Sigmoid colon (tissue), 7 donors: ENCODE measurements around the gene PLCG1. TPM values are rescaled to one million over a fixed set of nuclear protein-coding genes. Genes with fewer than 3 reads are reported as not detected.

Source experiments
- DNase-seq: peaks from one replicate; pipeline ENCODE4 v3.0.0-alpha.2; 2019
- H3K27ac ChIP-seq, 4 donors: fragments of 200-600 bp; sonication (generic); one replicate each; pipeline ENCODE4 v1.5.1; 2016 to 2019; ENCODE audit warnings: mild to moderate bottlenecking in 1 of 4
- H3K27me3 ChIP-seq, 3 donors: fragments of 200-600 bp; sonication (generic); one replicate each; pipeline ENCODE4 v1.5.1; 2019; ENCODE audit warnings: mild to moderate bottlenecking in 1 of 3
- H3K36me3 ChIP-seq, 4 donors: fragments of 200-600 bp; sonication (generic); one replicate each; pipeline ENCODE4 v1.5.1; 2016 to 2019
- H3K4me1 ChIP-seq, 4 donors: fragments of 200-600 bp; sonication (generic); one replicate each; pipeline ENCODE4 v1.5.1; 2017 to 2019
- H3K4me3 ChIP-seq, 4 donors: fragments of 200-600 bp; sonication (generic); one replicate each; pipeline ENCODE4 v1.5.1; 2017 to 2019; ENCODE audit warnings: mild to moderate bottlenecking in 2 of 4, moderate library complexity in 1 of 4
- H3K9me3 ChIP-seq, 4 donors: fragments of 200-600 bp in 3 of 4; sonication (generic) in 3 of 4; one replicate each; pipeline versions ENCODE4 v1.5.1 to v1.6.1; 2013 to 2019
- EP300 ChIP-seq, 4 donors: sonication (generic); formaldehyde crosslinking; IDR thresholded peaks; one replicate each; pipeline ENCODE4 v1.6.1; 2017; ENCODE audit warnings: antibody characterized with exemption in 4 of 4
- POLR2A ChIP-seq, 2 donors: fragments of 450-650 bp; IDR thresholded peaks; one replicate each; pipeline ENCODE4 v1.6.1; 2016; ENCODE audit warnings: antibody characterized with exemption in 2 of 2, mild to moderate bottlenecking in 2 of 2, moderate library complexity in 2 of 2
- POLR2AphosphoS5 ChIP-seq, 4 donors: sonication (generic); formaldehyde crosslinking; IDR thresholded peaks; one replicate each; pipeline ENCODE4 v1.6.1; 2017; ENCODE audit warnings: antibody characterized with exemption in 4 of 4
- WGBS, 2 donors: extraction: QIAGEN DNeasy Blood & Tissue Kit; methylation state at CpG; one replicate each; pipeline ENCODE4 v1.1.7; 2013; 5-methylcytosine and 5-hydroxymethylcytosine counted together
- intact Hi-C: fragments of 100-400 bp; cut with DNase I; formaldehyde crosslinking; loops from one replicate; pipeline ENCODE4 v1.15.1; 2023
- polyA plus RNA-seq, 3 donors: library from polyadenylated mRNA; stranded (reverse); fragments of 200-250 nt; gene quantifications; one replicate each; pipeline ENCODE4 v1.2.3, GENCODE V29; 2013
- total RNA-seq, 4 donors: library from RNA; depleted of rRNA; stranded (reverse); fragments of >200 nt; gene quantifications; one replicate each; pipeline ENCODE4 v1.1.0, GENCODE V29; 2016
- TF ChIP-seq, protein P1 (sequence below), 4 experiments: fragments of 450-650 bp in 3 of 4; fragments of 200-600 bp in 1 of 4; IDR thresholded peaks; one replicate each; pipeline ENCODE4 v1.5.1; 2016 to 2019; ENCODE audit warnings: antibody characterized with exemption in 4 of 4, mild to moderate bottlenecking in 3 of 4, moderate library complexity in 2 of 4
- donor health status: healthy with polysubstance abuse.
- donor health status: Bipolar disorder and iron deficiency.
- donor health status: healthy.

Gene PLCG1
- total and polyA plus RNA-seq, 7 donors = 9.9 to 152 (median 55.1) TPM

GRCh38 chr20:41159547-41159946 lies 22.2 kb downstream of the PLCG1 start:
- Histone ChIP-seq H3K4me3 (no peak overlapping the region), H3K36me3 (peaks cover 15 to 35% (median 29%) of the 10 kb centered on the region in 4 donors), H3K4me1 (peaks cover 0 to 22% (median 7%) of the 10 kb centered on the region in 4 donors), H3K27me3 (no peaks in the 10 kb centered on the region), H3K27ac (no peak overlapping the region), H3K9me3 (no peaks in the 10 kb centered on the region)
- no peak for DNase-seq
- TF ChIP-seq, protein P1, sequence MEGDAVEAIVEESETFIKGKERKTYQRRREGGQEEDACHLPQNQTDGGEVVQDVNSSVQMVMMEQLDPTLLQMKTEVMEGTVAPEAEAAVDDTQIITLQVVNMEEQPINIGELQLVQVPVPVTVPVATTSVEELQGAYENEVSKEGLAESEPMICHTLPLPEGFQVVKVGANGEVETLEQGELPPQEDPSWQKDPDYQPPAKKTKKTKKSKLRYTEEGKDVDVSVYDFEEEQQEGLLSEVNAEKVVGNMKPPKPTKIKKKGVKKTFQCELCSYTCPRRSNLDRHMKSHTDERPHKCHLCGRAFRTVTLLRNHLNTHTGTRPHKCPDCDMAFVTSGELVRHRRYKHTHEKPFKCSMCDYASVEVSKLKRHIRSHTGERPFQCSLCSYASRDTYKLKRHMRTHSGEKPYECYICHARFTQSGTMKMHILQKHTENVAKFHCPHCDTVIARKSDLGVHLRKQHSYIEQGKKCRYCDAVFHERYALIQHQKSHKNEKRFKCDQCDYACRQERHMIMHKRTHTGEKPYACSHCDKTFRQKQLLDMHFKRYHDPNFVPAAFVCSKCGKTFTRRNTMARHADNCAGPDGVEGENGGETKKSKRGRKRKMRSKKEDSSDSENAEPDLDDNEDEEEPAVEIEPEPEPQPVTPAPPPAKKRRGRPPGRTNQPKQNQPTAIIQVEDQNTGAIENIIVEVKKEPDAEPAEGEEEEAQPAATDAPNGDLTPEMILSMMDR (IDR thresholded peaks at IDR 0.05) = no peak
- TF ChIP-seq POLR2A (IDR thresholded peaks at IDR 0.05) (no peak), EP300 (IDR thresholded peaks at IDR 0.05) (no peak), POLR2AphosphoS5 (IDR thresholded peaks at IDR 0.05) (no peak)
- 92 to 94% methylated on average over 10 of the region's 10 CpGs for WGBS, 2 donors
- intact Hi-C loops = no loop called here

DNA sequence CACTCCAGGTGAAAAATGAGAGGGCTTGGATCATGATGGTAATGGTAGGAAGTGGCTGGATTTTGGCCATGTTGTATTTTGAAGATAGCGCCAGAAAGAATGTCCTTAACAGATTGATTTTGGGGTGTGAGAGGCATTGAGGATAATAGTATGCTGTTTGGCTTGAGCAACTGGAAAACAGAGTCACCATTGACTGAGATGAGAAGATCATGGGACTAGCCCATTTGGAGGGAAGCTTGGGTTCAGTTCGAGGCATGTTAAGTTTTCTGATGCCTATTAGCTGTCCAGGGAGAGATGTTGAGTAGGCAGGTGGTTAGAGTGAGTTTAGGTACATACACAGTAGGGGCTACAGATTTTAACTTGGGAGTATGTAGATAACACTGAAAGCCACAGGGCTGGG lies 23.3 kb downstream of the PLCG1 start:
- Histone ChIP-seq H3K9me3 (no peaks in the 10 kb centered on the region), H3K4me3 (no peak overlapping the region), H3K27me3 (no peaks in the 10 kb centered on the region), H3K36me3 (peaks cover 26 to 46% (median 40%) of the 10 kb centered on the region in 4 donors), H3K4me1 (peaks cover 0 to 11% (median 1%) of the 10 kb centered on the region in 4 donors), H3K27ac (no peak overlapping the region)
- TF ChIP-seq EP300 (IDR thresholded peaks at IDR 0.05) = no peak
- TF ChIP-seq POLR2AphosphoS5 (IDR thresholded peaks at IDR 0.05) = no peak
- no peak for TF ChIP-seq POLR2A (IDR thresholded peaks at IDR 0.05)
- TF ChIP-seq, protein P1 (IDR thresholded peaks at IDR 0.05) = no peak
- intact Hi-C loops = no loop called here
- 90 to 94% methylated on average over 2 of the region's 2 CpGs for WGBS, 2 donors
- DNase-seq = no peak

GRCh38 chr20:41161886-41162285 lies 24.5 kb downstream of the PLCG1 start:
- Histone ChIP-seq H3K36me3 (peaks cover 38 to 58% (median 52%) of the 10 kb centered on the region in 4 donors), H3K4me3 (no peak overlapping the region), H3K27ac (peak overlapping the region in 1 of 4 donors; percentile 11), H3K4me1 (peaks cover 0 to 5% (median 0%) of the 10 kb centered on the region in 4 donors), H3K9me3 (no peaks in the 10 kb centered on the region), H3K27me3 (no peaks in the 10 kb centered on the region)
- WGBS, 2 donors = 44 to 69% methylated on average over 1 of the region's 1 CpG
- TF ChIP-seq, protein P1 (IDR thresholded peaks at IDR 0.05) = no peak
- TF ChIP-seq POLR2AphosphoS5 (IDR thresholded peaks at IDR 0.05) (no peak), POLR2A (IDR thresholded peaks at IDR 0.05) (no peak), EP300 (IDR thresholded peaks at IDR 0.05) (no peak)
- no peak for DNase-seq
- intact Hi-C loops = no loop called here

GRCh38 chr20:41162396-41162795 lies 25.1 kb downstream of the PLCG1 start:
- Histone ChIP-seq H3K27me3 (no peaks in the 10 kb centered on the region), H3K4me3 (no peak overlapping the region), H3K4me1 (peaks cover 0 to 3% (median 0%) of the 10 kb centered on the region in 4 donors), H3K9me3 (no peaks in the 10 kb centered on the region), H3K36me3 (peaks cover 41 to 63% (median 55%) of the 10 kb centered on the region in 4 donors), H3K27ac (peak overlapping the region in 1 of 4 donors; percentile 11)
- no peak for DNase-seq
- TF ChIP-seq EP300 (IDR thresholded peaks at IDR 0.05) = no peak
- TF ChIP-seq POLR2AphosphoS5 (IDR thresholded peaks at IDR 0.05) = peak in 1 of 4 donors; percentile 2
- 95 to 98% methylated on average over 11 of the region's 11 CpGs for whole genome bisulfite sequencing, 2 donors
- intact Hi-C loops = no loop called here

DNA sequence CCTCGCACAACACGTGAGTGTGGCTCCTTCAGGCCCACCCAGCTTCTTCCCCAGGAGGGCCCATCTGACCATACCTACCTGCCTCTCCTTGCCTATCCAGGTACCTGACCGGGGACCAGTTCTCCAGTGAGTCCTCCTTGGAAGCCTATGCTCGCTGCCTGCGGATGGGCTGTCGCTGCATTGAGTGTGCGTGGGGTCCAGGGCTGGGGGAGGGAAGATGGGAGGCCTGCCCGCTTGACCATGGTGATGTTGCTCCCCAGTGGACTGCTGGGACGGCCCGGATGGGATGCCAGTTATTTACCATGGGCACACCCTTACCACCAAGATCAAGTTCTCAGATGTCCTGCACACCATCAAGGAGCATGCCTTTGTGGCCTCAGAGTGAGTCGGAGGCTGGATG lies 26.5 kb downstream of the PLCG1 start:
- Histone ChIP-seq H3K4me3 (no peak overlapping the region), H3K27ac (no peak overlapping the region), H3K4me1 (no peaks in the 10 kb centered on the region), H3K36me3 (peaks cover 47 to 77% (median 63%) of the 10 kb centered on the region in 4 donors), H3K27me3 (no peaks in the 10 kb centered on the region), H3K9me3 (no peaks in the 10 kb centered on the region)
- TF ChIP-seq EP300 (IDR thresholded peaks at IDR 0.05) (no peak), POLR2A (IDR thresholded peaks at IDR 0.05) (no peak), POLR2AphosphoS5 (IDR thresholded peaks at IDR 0.05) (no peak)
- 95 to 96% methylated on average over 11 of the region's 11 CpGs for WGBS, 2 donors
- no peak for DNase-seq
- intact Hi-C loops = no loop called here
